GM23248 (cell line): ENCODE results near the gene GGA3.

Experiments
- EZH2 ChIP-seq: fragments of 200-600 bp; sonication (generic); IDR thresholded peaks from 2 replicates; pipeline ENCODE4 v1.6.1; 2018; ENCODE audit warnings: antibody characterized with exemption, mild to moderate bottlenecking; ENCODE audit not compliant: insufficient read depth, poor library complexity, severe bottlenecking
- EZH2phosphoT487 ChIP-seq: fragments of 200-600 bp; sonication (generic); IDR thresholded peaks from 2 replicates; pipeline ENCODE4 v1.6.1; 2018; ENCODE audit warnings: antibody characterized with exemption, moderate library complexity, mild to moderate bottlenecking, low read depth; ENCODE audit not compliant: insufficient read depth

DNA sequence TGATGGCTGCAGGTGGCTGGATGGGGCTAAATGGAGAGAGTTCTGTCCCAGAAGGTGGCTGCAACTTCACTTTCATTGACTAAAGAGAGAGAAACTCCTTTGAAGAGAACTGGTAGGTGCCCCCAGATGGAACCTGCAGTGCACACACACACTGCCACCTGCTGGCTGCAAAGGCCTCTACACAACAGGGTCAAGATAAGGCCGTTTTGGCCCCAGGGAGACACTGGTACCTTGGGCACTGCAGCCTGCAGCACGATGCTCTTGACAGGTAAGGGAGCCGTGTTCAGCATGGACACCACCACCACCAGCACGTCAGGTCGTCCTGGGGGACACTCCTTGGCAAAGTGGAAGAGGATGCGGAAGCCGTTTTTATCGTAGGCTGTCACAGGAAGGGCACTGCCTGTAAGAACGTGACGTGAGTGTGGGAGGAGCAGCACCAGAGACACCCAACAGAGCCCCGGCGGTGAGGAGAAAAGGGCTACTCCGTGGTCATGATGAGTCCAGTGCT, 22.7 kb downstream of the GGA3 start:
- TF ChIP-seq EZH2phosphoT487 = no peak
- no peak for TF ChIP-seq EZH2
